Choroid plexus epithelial cell (primary cell): ENCODE measurements around the gene NUDT2.
A peak's percentile ranks its signal among the peaks of the same experiment; 100 is the strongest.
"Not testable (repeated sequence)": the region's sequence is repeated elsewhere in the genome, so short reads cannot be mapped to it uniquely, and the experiment has no call there.

Experiments used
- DNase-seq: peaks from one replicate; pipeline ENCODE4 v3.0.0-alpha.2; 2010; ENCODE audit warnings: low read depth
- H3K4me3 ChIP-seq: 2 replicates; pipeline ENCODE4 v1.5.1; 2011; ENCODE audit warnings: low read depth, mild to moderate bottlenecking, control low read depth, low read length, moderate library complexity
- TF ChIP-seq, protein P1 (sequence below): conservative IDR thresholded peaks from 2 replicates; pipeline ENCODE4 v1.5.1; 2011; ENCODE audit warnings: low read depth, mild to moderate bottlenecking, control low read depth, inconsistent platforms, low read length, moderate library complexity

The NUDT2 gene

DNA sequence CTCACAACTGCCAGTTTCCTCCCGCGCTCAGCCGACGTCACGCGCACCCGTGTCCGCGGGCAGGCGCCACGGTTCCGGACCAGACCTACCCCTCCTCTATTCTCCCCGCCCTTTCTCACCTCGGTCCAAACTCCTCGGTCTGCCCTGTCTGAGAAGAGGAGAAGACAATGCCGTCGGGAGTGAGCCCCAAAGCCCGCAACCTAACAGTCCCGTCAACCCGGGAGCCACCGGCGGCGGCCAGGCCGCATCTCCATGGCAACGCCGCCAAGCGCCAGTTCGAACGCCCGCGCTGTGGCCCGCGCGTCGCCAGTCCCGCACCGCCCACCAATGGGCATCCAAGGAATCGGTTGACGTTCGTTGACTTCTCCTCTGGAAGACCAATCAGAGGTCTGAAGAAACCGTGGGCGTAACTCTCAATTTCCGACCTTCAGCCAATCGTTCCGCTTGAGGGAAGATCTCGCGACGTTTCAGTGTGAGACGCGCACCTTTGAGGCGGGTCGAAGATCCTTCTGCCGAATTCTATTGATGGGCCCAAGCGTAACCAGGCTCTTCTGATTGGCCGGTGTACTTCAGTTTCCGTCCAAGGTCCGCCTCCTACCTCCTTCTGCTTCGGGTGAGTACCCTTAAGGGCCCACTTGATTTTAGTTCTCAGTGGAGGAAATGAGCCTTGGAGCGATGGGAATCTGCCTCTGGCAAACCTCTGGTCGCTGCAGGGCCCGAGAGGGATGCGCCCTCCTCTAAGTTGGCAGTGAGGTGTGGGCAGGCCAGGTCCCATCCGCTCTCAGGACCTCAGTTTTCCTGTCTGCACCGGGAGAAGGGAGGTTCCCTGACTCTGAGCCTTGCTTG is at the start of gene NUDT2, which contains the start of gene KIF24:
Gene NUDT2, plus strand, starts transcription at position 583 of the 846 bp plus-strand sequence. CDS start 9,471 bp downstream, outside the sequence.
Gene KIF24, minus strand, starts transcription at position 282 of the 846 bp plus-strand sequence. CDS start 17,922 bp downstream, outside the sequence.
- peak; percentile 100 for DNase-seq
- TF ChIP-seq, protein P1, sequence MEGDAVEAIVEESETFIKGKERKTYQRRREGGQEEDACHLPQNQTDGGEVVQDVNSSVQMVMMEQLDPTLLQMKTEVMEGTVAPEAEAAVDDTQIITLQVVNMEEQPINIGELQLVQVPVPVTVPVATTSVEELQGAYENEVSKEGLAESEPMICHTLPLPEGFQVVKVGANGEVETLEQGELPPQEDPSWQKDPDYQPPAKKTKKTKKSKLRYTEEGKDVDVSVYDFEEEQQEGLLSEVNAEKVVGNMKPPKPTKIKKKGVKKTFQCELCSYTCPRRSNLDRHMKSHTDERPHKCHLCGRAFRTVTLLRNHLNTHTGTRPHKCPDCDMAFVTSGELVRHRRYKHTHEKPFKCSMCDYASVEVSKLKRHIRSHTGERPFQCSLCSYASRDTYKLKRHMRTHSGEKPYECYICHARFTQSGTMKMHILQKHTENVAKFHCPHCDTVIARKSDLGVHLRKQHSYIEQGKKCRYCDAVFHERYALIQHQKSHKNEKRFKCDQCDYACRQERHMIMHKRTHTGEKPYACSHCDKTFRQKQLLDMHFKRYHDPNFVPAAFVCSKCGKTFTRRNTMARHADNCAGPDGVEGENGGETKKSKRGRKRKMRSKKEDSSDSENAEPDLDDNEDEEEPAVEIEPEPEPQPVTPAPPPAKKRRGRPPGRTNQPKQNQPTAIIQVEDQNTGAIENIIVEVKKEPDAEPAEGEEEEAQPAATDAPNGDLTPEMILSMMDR: no peak
- H3K4me3 ChIP-seq: peak within 1 kb of the TSS; percentile 91

DNA sequence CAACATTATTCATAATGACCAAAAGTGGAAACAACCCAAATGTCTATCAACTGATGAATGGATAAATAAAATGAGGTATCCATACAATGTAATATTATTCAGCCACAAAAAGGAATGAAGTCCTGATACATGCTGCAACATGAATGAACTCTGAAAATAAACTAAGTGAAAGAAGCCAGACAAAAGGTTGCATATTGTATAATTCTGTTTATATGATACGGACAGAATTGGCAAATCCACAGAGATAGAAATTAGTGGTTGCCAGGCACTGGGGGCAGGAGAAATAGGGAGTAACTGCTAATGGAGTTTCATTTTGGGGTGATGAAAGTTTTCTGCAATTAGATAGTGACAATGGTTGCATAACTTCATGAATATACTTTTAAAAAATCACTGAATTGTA is 47.3 kb upstream of the NUDT2 start:
- no peak overlapping the region for H3K4me3 ChIP-seq
- TF ChIP-seq, protein P1: no peak
- no peak for DNase-seq

DNA sequence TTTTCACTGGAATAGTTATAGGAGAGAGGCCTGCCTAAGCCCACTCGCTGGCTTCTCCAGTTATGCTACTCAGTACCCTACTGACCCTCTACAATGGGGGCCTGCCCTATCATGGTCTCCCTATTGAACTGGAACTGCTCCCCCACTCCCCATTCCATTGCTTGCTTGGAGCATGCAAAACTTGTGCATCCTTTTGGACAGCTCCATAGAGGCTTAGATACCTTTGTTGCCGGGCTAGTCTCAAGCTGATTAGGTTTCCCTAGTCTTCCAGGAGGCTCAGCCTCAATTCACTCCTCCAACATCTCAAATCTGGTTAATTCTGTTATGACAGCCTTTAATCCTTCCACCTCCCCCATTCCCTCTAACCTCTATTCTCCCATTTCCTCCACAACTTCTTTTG is 40.2 kb upstream of the NUDT2 start:
- TF ChIP-seq, protein P1: no peak
- no peak for DNase-seq
- no peak overlapping the region for H3K4me3 ChIP-seq

DNA sequence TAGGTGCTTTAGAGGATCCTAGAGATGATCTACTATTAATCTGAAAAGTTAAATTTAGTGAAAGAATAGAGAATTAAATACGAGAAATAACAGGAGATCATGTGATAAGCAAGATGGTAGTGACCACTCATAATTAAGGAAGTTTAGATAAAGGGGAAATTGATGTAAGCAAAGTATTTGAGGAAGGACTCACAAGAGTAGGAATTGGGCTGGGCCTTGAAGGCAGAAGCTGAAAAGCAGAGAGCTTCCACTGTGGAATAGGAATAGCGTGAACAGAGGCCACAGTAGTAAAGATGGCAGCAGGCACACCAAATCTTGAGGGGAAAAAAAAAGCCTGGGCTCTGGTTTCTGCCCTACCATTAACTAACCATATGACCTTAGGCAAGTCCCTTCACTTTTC is 38.3 kb upstream of the NUDT2 start:
- no peak for DNase-seq
- no peak overlapping the region for H3K4me3 ChIP-seq
- TF ChIP-seq, protein P1: no peak

DNA sequence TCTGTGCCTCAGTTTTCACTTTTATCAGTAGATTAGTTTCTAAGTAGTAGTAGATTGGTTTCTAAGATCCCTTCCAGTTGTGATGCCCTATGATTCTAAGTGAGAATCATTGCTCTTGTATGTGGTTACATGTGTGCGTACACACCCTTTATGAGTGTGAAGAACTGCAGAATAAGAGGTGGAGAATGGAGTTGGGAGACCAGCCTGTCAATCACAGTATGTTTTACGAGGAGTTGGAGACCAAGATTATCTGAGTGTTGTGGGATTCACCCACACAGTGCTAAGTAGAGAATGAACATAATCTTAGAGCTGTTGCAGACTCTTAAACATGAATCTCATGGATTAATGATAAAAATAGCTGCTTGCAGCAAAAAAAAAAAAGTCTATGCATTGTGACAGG is 37.9 kb upstream of the NUDT2 start:
- H3K4me3 ChIP-seq: no peak overlapping the region
- TF ChIP-seq, protein P1: no peak
- no peak for DNase-seq

DNA sequence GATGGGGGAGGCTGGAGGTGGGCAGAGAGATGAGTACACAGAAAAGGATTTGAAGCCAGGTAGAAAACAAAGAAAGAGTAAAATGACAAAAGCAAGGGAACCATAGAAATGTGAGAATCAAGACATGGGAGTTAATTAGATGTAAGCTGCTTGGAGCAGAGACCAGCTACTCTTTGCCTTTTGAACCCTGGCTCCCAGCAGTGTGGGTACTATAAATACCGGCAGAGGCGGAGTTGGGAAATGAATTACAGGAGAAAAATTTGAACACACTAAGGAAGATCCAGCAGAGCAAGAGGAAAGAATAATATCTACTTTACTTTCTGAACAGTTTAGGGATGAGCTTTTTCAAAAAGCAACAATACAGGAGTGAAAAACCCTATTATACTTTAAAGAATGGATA is 36.8 kb upstream of the NUDT2 start:
- TF ChIP-seq, protein P1: no peak

DNA sequence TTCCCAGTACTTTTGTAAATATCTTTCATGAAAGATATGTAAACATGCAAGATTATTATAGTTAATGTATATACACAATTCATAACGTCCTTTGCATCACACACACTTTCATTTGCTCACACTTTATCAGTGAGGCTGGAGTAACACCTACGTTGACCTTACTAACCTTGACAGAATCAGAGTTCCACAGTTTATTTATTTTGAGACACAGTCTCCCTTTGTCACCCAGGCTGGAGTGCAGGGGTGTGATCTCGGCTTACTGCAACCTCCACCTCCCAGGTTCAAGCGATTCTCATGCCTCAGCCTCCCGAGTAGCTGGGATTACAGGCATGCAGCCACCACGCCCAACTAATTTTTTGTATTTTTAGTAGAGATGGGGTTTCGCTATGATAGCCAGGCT is 28.3 kb upstream of the NUDT2 start:
- not testable (repeated sequence) for DNase-seq

More for the DNA sequence above, 36.8 kb upstream of the NUDT2 start:
- DNase-seq: no peak
- no peak overlapping the region for H3K4me3 ChIP-seq

DNA sequence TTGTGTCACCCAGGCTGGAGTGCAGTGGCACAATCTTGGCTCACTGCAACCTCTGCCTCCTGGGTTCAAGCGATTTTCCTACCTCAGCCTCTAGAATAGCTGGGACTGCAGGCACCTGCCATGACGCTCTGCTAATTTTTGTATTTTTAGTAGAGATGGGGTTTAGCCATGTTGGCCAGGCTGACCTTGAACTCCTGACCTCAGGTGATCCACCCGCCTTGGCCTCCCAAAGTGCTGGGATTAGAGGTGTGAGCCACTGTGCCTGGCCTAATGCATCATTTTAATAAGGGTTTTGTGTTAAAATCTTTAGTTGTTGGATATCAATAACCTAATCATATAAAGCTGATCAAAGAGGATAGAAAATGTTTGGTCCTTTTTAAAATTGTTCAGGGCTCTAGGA is 21.1 kb upstream of the NUDT2 start:
- H3K4me3 ChIP-seq, DNase-seq: not testable (repeated sequence)

More for the DNA sequence above, 28.3 kb upstream of the NUDT2 start:
- H3K4me3 ChIP-seq: not testable (repeated sequence)
